ENCODE data around the gene TENT4A. TPM values are rescaled to one million over a fixed set of nuclear protein-coding genes. Genes with fewer than 3 reads are reported as not detected.

The TENT4A gene
- total RNA-seq, 1 experiment from 2014 or later: 32.3 TPM

GRCh38 chr5:6718161-6718681, 5.0 kb downstream of the TENT4A start:
- no peak overlapping the region for H3K4me3 Mint-ChIP-seq (ENCODE audit: unreplicated experiment)
- peaks cover 19% of the 10 kb centered on the region for H3K36me3 Mint-ChIP-seq (ENCODE audit: insufficient read depth, unreplicated experiment)
- no peaks in the 10 kb centered on the region for H3K9me3 ChIP-seq
- no peaks in the 10 kb centered on the region for H3K9me3 Mint-ChIP-seq (ENCODE audit: unreplicated experiment)
- POLR2A ChIA-PET: no interaction called here
- no peak overlapping the region for H3K4me3 ChIP-seq (ENCODE audit: low read depth, low read length)
- no peak overlapping the region for H3K27ac Mint-ChIP-seq (ENCODE audit: unreplicated experiment)
- BruUV-seq (replicated peaks): no TSS peak
- intact Hi-C loops (cut with micrococcal nuclease; ENCODE audit: unreplicated experiment): no loop called here
- CTCF ChIA-PET: no interaction called here
- DNase-seq: no peak
- TF ChIP-seq CTCF (IDR thresholded peaks at IDR 0.05; ENCODE audit: insufficient read depth in 1 of 2, low read depth in 1 of 2, low read length in 1 of 2, severe bottlenecking in 1 of 2, unreplicated experiment in 1 of 2): no peak
- H3K27me3 ChIP-seq (replicated peaks; ENCODE audit: control insufficient read depth, insufficient read depth, low read length): no peaks in the 10 kb centered on the region
- H3K36me3 ChIP-seq (ENCODE audit: control insufficient read depth, insufficient read depth, low read length): peaks cover 3% of the 10 kb centered on the region; the same call in 1 of the 2 replicates
- peaks cover 18% of the 10 kb centered on the region for H3K4me1 Mint-ChIP-seq (ENCODE audit: low read depth, unreplicated experiment)
- peaks cover 16% of the 10 kb centered on the region for H3K4me1 ChIP-seq
- no peaks in the 10 kb centered on the region for H3K27me3 Mint-ChIP-seq (ENCODE audit: insufficient read depth, unreplicated experiment)

- H3K27ac Mint-ChIP-seq (ENCODE audit: unreplicated experiment): no peak overlapping the region
- H3K36me3 Mint-ChIP-seq (ENCODE audit: insufficient read depth, unreplicated experiment): peaks cover 24% of the 10 kb centered on the region
- peaks cover 18% of the 10 kb centered on the region for H3K4me1 Mint-ChIP-seq (ENCODE audit: low read depth, unreplicated experiment)
- Histone ChIP-seq H3K4me1 (peaks cover 16% of the 10 kb centered on the region), H3K27me3 (replicated peaks; ENCODE audit: control insufficient read depth, insufficient read depth, low read length) (no peaks in the 10 kb centered on the region), H3K9me3 (no peaks in the 10 kb centered on the region), H3K4me3 (ENCODE audit: low read depth, low read length) (no peak overlapping the region), H3K36me3 (ENCODE audit: control insufficient read depth, insufficient read depth, low read length) (peaks cover 3% of the 10 kb centered on the region; the same call in 1 of the 2 replicates)
- H3K27me3 Mint-ChIP-seq (ENCODE audit: insufficient read depth, unreplicated experiment): no peaks in the 10 kb centered on the region
- intact Hi-C loops (cut with micrococcal nuclease; ENCODE audit: unreplicated experiment): no loop called here
- H3K4me3 Mint-ChIP-seq (ENCODE audit: unreplicated experiment): no peak overlapping the region
- BruUV-seq (replicated peaks): no TSS peak
- DNase-seq: no peak
- no peaks in the 10 kb centered on the region for H3K9me3 Mint-ChIP-seq (ENCODE audit: unreplicated experiment)
- CTCF ChIA-PET: no interaction called here
- POLR2A ChIA-PET: no interaction called here
- TF ChIP-seq CTCF (IDR thresholded peaks at IDR 0.05; ENCODE audit: insufficient read depth in 1 of 2, low read depth in 1 of 2, low read length in 1 of 2, severe bottlenecking in 1 of 2, unreplicated experiment in 1 of 2): no peak
Observed at GRCh38 chr5:6718718-6719117, 5.5 kb downstream of the TENT4A start.

- Mint-ChIP-seq H3K36me3 (ENCODE audit: insufficient read depth, unreplicated experiment) (peaks cover 31% of the 10 kb centered on the region), H3K4me1 (ENCODE audit: low read depth, unreplicated experiment) (peaks cover 18% of the 10 kb centered on the region), H3K4me3 (ENCODE audit: unreplicated experiment) (no peak overlapping the region), H3K27me3 (ENCODE audit: insufficient read depth, unreplicated experiment) (no peaks in the 10 kb centered on the region), H3K27ac (ENCODE audit: unreplicated experiment) (no peak overlapping the region), H3K9me3 (ENCODE audit: unreplicated experiment) (no peaks in the 10 kb centered on the region)
- CTCF ChIA-PET: no interaction called here
- no peak for DNase-seq
- Histone ChIP-seq H3K9me3 (no peaks in the 10 kb centered on the region), H3K36me3 (ENCODE audit: control insufficient read depth, insufficient read depth, low read length) (peaks cover 3% of the 10 kb centered on the region; the same call in 1 of the 2 replicates), H3K27me3 (replicated peaks; ENCODE audit: control insufficient read depth, insufficient read depth, low read length) (no peaks in the 10 kb centered on the region), H3K4me3 (ENCODE audit: low read depth, low read length) (no peak overlapping the region), H3K4me1 (peaks cover 16% of the 10 kb centered on the region)
- intact Hi-C loops (cut with micrococcal nuclease; ENCODE audit: unreplicated experiment): no loop called here
- no TSS peak for BruUV-seq (replicated peaks)
- no peak for TF ChIP-seq CTCF (IDR thresholded peaks at IDR 0.05; ENCODE audit: insufficient read depth in 1 of 2, low read depth in 1 of 2, low read length in 1 of 2, severe bottlenecking in 1 of 2, unreplicated experiment in 1 of 2)
- POLR2A ChIA-PET: no interaction called here
Observed at GRCh38 chr5:6719417-6719816, 6.2 kb downstream of the TENT4A start.

Measured in Caco-2 (cell line).